ENCODE measurements around the gene MITD1. TPM values are rescaled to one million over a fixed set of nuclear protein-coding genes. Genes with fewer than 3 reads are reported as not detected.

MITD1 gene
- total and polyA plus RNA-seq, 2 of the 8 experiments (the other 6 are each of a cell fraction or from before 2014, with no cell fraction given), result 15.2 to 31.7 TPM

GRCh38 chr2:99180755-99181623 lies at the start of gene MITD1, which contains the start of gene MRPL30 (continued):
- TF ChIP-seq SIN3A (conservative IDR thresholded peaks at IDR 0.05 in 1 of 2, IDR thresholded peaks at IDR 0.05 in 1 of 2; ENCODE audit: low read depth in 1 of 2, low read length in 2 of 2) (peak; percentile 92 to 94), SP1 (IDR thresholded peaks at IDR 0.05; ENCODE audit: low read depth, low read length) (peak; percentile 82), USF2 (IDR thresholded peaks at IDR 0.05; ENCODE audit: low read length) (peak; percentile 90), TCF12 (IDR thresholded peaks at IDR 0.05; ENCODE audit: low read depth, low read length) (0 out of 2 replicates have a peak, but pooled peaks have one; percentile 64), BACH1 (IDR thresholded peaks at IDR 0.05; ENCODE audit: low read length) (peak; percentile 84), TAF7 (optimal IDR thresholded peaks at IDR 0.05; ENCODE audit: borderline replicate concordance, low read depth, low read length) (peak; percentile 96), SIRT6 (IDR thresholded peaks at IDR 0.05; ENCODE audit: low read length) (no peak), EZH2 (IDR thresholded peaks at IDR 0.05; ENCODE audit: low read depth, low read length, severe bottlenecking) (no peak), ASH2L (IDR thresholded peaks at IDR 0.05; ENCODE audit: low read length) (peak; percentile 96), TEAD4 (IDR thresholded peaks at IDR 0.05; ENCODE audit: low read depth, low read length) (no peak), KDM1A (IDR thresholded peaks at IDR 0.05; ENCODE audit: borderline replicate concordance, low read length) (no peak), ZNF274 (IDR thresholded peaks at IDR 0.05; ENCODE audit: borderline replicate concordance, extremely low read depth, low read length) (no peak)
- TF ChIP-seq, protein P1, sequence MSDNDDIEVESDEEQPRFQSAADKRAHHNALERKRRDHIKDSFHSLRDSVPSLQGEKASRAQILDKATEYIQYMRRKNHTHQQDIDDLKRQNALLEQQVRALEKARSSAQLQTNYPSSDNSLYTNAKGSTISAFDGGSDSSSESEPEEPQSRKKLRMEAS (IDR thresholded peaks at IDR 0.05), result peak; percentile 86
